NCI-H146 (cell line): ENCODE measurements around the gene CGNL1.

Experiments
- DNase-seq: peaks from one replicate; lab custom pipeline; 2025; lab: John Stamatoyannopoulos, UW

CGNL1 gene

GRCh38 chr15:57551715-57552677 lies 175.7 kb downstream of the CGNL1 start:
- DNase-seq = no peak

- no peak for DNase-seq
Measured at GRCh38 chr15:57552678-57553334, 176.5 kb downstream of the CGNL1 start.

- no peak for DNase-seq
Measured at GRCh38 chr15:57553526-57553925, 177.2 kb downstream of the CGNL1 start.

- peak; percentile 79 for DNase-seq
Measured at GRCh38 chr15:57554063-57554811, 177.9 kb downstream of the CGNL1 start.

- no peak for DNase-seq
Measured at GRCh38 chr15:57554812-57555179, 178.5 kb downstream of the CGNL1 start.

GRCh38 chr15:57555270-57555669 lies 179.0 kb downstream of the CGNL1 start:
- no peak for DNase-seq

- DNase-seq = no peak
Measured at GRCh38 chr15:57556040-57556439, 179.7 kb downstream of the CGNL1 start.

GRCh38 chr15:57557267-57557666 lies 181.0 kb downstream of the CGNL1 start:
- no peak for DNase-seq

- DNase-seq = no peak
Measured at GRCh38 chr15:57557810-57558209, 181.5 kb downstream of the CGNL1 start.

- peak; percentile 47 for DNase-seq
Measured at GRCh38 chr15:57559875-57560274, 183.6 kb downstream of the CGNL1 start.

- peak; percentile 48 for DNase-seq
Measured at GRCh38 chr15:57561041-57561711, 184.9 kb downstream of the CGNL1 start.

- DNase-seq = no peak
Measured at GRCh38 chr15:57562196-57562769, 186.0 kb downstream of the CGNL1 start.

- DNase-seq = no peak
Measured at GRCh38 chr15:57563416-57563815, 187.1 kb downstream of the CGNL1 start.

GRCh38 chr15:57565311-57565710 lies 189.0 kb downstream of the CGNL1 start:
- DNase-seq = peak; percentile 68

GRCh38 chr15:57566834-57567233 lies 190.5 kb downstream of the CGNL1 start:
- no peak for DNase-seq

- DNase-seq = no peak
Measured at GRCh38 chr15:57567891-57568290, 191.6 kb downstream of the CGNL1 start.

GRCh38 chr15:57568299-57568698 lies 192.0 kb downstream of the CGNL1 start:
- no peak for DNase-seq

GRCh38 chr15:57570340-57570739 lies 194.0 kb downstream of the CGNL1 start:
- no peak for DNase-seq

- DNase-seq = no peak
Measured at GRCh38 chr15:57570994-57571393, 194.7 kb downstream of the CGNL1 start.

GRCh38 chr15:57571725-57572124 lies 195.4 kb downstream of the CGNL1 start:
- no peak for DNase-seq

GRCh38 chr15:57572468-57572867 lies 196.2 kb downstream of the CGNL1 start:
- no peak for DNase-seq

GRCh38 chr15:57573151-57573550 lies 196.8 kb downstream of the CGNL1 start:
- no peak for DNase-seq
